HG03342 (cell line): Measurements from ENCODE around the gene CCNK.

ENCODE experiments used
- ATAC-seq: cut with Tn5 transposase; IDR thresholded peaks from one replicate; pipeline ENCODE4 v1.9.1; 2021; ENCODE audit warnings: mild to moderate bottlenecking, moderate library complexity; ENCODE audit not compliant: unreplicated experiment

Gene CCNK

DNA sequence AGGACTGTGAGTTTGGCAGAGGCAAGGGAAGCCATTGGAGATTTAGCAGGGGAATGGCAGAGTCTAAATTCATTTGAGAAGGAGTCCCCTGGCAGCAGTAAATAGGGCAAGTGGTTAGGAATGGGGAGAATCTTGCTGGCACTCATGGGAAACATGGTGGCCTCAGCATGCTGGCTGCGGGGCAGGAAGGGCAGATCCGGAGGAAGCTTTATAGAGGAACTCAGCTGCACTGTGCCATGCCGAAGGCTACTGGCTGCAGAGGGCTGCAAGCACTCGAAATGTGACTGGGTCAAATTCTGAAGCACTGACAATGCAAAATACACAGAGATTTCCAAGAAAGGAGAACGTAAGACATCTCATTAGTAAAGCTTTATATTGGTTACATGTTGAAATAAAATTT, 23.9 kb downstream of the CCNK start:
- no peak for ATAC-seq

DNA sequence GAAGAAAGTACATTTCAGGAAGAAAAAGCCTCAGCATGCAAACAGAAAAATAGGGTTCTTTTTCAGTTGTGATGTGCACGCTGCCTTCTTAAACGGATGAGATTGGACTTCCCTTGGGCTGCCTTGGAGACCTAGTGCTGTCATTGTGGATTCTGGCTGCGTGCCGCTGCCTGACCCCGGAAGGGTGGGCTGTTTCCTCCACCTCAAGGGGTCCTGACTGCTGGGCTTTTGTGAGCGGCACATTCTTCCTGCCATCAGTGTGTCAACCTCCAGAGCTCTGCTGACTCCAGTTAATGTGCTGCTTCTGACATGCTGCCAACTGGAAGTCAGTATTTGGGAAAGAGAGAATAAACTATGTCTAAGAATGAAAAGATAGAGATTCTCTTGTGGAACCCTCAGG, 25.1 kb downstream of the CCNK start:
- no peak for ATAC-seq

DNA sequence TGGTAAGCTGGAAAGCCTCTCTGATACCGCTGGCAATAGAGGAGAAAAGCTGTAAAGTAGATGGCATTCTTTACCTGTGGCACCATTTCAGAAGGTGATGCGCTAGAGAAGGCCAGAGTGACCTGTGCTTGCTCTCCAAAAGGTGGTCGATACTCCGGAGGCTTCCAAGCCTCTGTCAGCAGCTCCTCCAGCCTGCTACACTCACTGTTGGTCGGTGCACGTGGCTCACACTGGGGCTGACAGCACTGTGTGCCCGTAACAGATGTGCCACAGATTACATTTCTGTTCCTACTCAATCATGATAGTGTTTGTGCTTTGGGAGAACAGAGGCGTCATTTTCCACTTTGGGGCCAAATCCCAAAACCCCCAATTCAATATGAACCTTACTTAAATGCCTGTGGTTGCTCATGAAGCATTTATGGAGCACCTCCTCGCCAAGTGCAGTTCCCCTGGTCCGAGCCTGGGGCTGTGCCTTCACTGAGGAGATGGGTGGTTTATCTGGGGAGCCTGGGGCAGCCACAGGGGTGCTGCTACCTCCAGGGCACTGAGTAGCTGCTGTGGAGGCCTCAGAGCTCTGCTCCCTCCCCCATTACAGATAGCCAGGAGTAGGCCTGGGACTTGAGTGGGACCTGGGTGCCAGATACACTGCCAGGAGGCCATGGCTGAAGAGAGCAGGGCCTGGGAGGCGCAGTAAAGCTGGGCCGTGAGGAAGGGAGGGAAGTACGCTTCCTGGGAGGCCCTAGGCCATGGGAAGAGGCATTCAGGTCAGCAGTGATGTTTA, 26.8 kb downstream of the CCNK start:
- no peak for ATAC-seq

DNA sequence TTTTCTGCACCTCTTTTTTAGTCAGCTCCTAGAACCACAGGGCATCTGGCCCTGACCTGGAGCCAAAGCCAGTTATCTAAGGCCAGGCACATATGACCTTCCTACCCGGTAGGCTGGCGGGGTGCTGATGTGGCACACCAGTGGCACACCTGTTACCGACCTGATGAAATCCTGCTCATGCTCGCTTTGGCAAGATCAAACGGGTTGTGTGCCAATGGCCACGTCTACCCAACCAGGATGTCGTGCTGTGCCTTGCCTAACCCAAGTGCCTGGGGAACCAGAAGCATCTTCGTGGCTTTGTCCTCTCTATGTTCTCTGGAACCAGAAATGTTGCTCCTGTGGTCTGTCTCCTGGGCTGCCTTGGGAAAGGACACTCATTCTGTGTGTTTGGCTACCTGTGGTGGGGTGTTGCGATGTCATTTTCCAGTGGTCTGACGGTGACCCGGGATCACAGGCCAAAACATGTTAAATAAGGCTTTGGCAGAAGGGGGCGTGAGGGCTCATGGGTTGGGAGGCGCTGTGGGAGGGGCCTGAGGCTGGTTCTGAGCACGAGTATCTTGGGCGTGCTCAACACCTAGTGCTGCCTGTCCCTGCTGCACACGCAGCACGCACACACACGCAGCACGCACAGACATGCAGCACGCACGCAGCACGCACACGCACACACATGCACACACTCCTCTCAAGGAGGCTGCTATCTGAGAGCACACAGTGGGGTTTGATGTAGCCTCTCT, 27.9 kb downstream of the CCNK start:
- no peak for ATAC-seq

DNA sequence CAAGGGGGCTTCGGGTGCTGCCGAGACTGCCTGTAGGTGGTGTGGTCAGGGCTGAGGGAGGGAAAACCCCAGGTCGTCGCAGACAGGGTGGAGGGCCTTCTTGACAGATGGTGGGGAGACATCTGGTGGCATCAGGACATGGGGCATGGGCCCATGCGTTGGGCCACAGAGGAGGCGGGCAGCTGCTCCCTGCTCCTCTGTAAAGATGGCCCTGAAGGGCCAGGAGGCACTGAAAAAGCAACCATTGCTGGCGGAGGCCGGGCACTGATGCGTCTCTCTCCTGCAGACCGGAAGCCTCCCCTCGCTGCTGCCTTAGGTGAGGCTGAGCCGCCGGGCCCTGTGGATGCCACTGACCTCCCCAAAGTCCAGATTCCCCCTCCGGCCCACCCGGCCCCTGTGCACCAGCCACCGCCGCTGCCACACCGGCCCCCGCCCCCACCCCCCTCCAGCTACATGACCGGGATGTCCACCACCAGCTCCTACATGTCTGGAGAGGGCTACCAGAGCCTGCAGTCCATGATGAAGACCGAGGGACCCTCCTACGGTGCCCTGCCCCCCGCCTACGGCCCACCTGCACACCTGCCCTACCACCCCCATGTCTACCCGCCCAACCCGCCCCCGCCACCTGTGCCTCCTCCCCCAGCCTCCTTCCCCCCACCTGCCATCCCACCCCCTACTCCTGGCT, 28.8 kb downstream of the CCNK start:
- ATAC-seq: no peak

DNA sequence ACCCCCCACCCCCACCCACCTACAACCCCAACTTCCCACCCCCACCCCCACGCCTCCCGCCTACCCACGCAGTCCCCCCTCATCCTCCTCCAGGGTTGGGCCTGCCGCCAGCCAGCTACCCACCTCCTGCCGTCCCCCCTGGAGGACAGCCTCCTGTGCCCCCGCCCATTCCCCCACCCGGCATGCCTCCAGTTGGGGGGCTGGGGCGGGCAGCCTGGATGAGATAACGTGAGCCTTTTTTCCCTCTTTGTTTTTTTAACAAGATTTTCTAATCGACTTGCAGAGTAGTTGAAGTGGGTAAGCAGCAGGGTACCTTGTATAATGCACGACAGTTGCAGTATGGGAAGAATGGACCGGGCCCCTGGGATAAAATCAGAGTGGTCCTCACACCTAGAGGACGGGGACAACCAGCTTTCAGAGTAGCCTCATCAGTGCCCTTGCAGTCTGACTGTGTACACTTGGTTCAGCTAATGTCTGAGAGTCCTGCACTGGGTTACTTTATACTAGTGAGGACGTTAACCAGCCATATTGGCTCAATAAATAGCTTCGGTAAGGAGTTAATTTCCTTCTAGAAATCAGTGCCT, 29.4 kb downstream of the CCNK start:
- ATAC-seq: no peak

DNA sequence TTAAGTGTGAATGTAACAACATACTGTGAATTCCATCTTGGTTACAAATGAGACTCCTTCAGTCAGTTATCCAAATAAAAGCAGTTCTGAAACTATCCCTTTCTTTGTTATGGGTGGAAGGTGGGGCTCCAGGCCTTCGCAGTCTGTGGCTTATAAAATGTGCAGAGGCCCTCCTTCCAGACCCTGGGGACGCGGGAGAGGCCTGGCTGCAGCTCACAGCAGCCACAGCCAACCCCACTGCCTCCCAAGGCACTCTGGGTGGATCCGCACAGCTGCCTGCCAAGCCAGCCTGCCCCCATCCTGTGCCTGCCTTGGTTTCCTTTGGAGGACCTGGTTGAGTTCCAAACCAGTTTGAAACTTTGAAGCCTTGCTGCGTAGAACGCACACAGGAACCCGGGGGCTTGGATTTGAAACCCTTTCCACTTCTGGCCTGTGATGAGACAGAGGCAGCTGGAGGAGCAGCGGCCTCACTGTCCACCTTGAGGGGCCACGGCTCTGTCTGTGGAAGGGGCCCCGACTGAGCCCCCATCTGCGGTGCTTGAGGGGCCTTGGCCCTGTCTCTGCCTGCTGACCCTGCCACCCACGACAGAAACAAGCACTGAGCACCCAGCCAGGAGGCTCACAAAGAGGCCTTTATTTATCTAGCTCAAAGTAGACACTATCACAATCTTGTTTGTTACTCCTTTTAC, 30.4 kb downstream of the CCNK start:
- no peak for ATAC-seq

DNA sequence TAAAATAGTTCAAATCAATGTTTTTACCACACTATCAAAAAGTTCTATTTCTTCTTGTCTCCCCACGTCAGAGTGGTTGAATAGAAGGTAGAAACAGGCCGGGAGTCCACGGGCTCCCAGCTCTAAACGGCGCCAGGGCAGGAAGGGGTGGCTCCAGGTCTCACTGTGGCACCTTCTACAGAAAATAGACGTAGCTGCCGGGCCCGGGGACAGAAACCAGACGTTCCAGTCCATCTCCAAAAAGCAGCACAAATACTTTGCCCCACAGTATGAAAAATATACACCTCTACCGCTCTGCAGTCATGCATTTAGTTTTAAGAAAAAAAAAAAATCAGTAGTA, 30.9 kb downstream of the CCNK start:
- no peak for ATAC-seq

DNA sequence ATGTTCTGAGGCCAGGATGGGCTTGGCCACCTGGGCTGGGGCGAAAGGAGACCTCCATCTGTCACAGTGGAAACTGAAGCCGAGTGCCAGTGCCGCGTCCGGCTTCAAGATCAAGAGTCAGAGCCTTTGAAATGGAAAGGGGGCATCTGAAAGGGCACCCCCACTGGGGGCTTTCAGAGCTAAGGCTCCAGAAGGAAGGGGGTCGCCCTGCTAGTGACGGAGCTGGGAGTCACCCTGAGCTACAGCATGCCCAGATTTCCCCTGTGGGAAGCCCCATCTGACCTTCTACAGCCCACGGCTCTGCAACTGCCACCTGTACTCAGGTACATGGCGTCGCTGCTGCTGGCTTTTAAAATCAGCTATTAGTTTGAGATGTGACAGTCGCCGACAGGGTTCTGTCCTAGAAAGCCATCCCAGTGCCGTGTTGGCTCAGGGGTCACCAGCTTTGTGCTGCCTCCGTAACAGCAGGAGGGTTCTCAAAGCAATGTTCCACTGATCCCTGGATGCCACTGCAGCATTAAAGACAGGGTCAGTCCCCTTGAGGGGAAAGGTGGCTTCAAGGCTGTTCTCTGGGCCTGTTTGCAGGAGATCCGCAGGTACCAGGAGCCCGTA, 31.5 kb downstream of the CCNK start:
- no peak for ATAC-seq

DNA sequence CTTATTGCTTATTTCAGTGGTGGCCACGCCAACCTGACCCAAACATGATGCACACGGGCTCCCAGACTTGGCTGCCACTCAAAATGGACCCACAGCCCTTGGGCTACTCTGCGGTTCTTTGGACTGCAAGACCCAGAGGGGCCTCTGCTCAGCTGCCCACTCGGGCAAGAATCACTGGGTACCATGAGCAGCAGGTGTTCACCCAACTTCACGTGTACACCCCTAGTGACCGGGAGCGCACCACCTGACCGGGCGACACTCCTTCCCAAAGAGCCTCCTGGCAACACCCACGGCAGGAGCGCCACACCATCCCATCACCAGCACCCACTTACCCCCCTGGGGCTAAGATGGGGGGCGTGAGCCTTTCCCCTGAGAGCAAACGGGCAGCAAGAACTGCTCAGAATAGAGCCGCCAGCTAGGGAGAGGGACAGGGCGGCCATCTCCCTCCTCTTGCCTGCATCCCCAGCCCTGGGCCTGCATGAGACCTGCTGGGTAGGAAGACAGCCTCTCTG, 32.0 kb downstream of the CCNK start:
- no peak for ATAC-seq

DNA sequence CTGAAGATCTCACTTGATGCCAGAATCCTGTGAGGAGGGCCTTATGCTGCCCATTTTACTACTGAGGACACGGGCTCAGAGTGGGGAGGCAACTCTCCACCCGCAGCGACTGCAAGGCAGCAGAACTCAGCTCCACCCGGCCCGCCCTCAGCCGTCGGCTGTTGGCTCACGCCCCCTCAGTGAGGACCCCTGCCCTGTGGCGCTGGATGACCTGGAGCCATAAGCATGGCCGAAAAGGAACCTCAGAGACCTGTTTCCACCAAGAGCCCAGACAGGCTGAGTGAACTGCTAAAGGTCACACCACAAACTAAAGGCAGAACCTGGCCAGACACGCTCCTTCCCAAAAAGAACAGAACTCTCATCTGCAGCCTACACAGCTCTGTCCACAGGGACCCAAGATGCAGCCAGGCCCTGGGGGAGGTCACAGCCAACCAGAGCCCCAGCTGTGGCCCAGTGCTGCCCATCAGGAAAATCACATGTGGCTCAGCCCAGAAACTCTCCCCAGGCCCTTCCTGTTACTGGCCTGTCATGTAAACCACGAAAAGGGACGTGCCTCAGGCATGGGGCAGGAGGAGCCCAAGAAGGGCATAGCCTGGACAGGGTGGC, 32.8 kb downstream of the CCNK start:
- ATAC-seq: no peak

DNA sequence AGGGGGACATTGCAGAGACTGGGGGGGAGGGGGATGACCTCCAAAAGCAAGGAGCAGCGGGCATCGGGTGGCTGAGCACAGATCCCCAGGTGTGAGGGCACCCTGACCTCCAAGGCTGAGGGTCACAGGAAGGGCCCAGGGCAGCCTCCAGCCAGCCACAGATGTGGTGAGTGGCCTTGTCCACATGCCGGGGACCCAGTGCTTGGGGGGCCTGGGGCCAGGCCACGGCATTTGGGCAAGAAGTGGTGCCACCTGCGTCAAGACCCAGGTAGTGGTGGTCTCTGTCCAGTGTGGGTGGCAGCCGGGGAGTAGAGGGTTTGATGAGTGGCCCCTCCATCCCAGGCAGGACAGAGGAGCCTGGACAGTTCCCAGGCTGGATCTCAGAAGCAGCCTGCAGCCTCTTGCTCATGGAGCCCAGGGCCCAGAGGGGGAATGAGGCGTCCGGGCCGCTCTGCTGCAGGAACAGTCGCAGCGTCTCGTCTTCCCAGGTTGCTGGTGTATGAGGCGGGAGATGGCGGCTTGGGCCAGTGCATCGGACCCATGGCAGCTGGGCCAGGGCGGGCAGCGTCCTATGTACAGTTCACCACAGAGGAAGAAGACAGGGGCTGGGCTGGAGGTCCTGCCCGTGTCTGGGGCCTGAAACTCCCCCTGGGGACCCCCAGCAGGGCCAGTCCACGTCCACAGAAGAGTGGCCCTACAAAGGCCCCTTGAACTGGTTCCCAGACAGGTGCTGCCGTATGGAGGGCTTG, 33.5 kb downstream of the CCNK start:
- no peak for ATAC-seq

DNA sequence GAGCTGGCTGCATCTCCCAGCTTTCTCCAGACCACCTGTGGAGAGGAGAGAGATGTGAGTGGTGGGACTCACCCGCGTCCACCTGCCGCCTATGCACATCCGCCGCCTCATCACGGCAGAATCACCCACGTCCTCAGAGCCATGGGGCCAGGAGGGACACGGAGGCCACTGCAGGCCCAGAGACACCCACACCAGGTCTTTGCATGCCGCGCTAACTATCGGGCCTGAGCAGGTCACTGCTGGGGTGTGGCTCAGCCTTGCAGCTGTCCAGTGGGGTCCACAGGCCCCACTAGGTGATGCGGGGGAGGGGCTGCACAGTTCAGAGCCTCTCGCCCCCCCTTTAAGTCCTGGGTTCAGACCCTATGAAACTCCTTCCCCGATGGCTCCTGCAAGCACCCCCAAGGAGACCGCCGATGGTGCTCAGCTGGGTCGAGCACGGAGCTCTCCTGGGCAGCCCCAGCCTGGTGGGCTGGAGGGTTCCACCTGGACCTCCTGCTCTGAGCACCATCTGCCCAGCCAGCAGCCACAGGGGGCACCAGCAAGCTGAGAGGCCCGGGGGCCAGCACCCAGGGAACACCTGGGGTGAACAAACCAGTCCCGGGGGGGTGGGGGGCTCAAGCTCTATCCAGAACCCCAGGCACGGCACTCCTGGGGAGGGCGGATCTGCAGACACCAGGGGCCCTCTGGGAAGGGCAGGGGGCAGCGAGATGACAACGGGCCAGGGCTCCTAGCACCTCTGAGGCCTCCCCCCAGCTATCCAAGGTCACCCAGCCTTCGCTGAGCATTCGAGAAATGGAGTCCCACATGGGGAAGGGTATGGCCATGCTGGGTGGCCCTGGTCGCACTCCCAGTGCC, 34.3 kb downstream of the CCNK start:
- no peak for ATAC-seq

DNA sequence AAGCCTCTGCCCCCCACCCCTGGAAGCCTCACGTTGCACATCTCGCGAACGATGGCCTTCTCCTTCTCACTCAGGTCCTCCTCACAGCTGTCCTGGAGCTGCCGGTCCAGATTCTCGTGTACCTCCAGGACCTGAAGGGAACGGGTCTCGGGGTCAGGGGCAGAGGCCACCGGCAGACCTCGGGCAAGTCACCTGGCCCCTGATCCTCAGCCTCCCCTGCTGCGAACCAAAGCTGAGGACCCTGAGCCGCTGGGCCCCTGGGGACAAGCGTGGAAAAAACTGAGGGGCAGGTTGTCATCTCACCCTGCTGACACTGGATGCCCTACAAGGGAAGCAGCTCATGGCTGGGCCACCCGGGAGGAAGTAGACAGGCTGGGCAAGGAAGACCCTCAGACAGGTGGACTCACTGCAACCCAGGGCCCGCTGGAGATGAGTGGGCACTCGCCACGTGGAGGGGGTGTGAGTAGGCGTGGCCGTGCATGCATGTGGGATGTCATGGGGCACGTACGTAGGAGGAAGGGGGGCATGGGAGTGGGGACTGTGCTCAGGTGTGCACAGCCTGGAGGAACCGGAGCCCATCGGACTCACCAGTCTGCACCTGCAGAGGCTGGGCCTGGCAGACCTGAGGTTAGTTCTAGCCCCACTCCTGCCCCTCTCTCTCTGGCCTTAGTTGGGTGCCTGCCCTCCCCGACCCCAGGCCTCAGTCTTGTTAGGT, 35.1 kb downstream of the CCNK start:
- ATAC-seq: no peak

DNA sequence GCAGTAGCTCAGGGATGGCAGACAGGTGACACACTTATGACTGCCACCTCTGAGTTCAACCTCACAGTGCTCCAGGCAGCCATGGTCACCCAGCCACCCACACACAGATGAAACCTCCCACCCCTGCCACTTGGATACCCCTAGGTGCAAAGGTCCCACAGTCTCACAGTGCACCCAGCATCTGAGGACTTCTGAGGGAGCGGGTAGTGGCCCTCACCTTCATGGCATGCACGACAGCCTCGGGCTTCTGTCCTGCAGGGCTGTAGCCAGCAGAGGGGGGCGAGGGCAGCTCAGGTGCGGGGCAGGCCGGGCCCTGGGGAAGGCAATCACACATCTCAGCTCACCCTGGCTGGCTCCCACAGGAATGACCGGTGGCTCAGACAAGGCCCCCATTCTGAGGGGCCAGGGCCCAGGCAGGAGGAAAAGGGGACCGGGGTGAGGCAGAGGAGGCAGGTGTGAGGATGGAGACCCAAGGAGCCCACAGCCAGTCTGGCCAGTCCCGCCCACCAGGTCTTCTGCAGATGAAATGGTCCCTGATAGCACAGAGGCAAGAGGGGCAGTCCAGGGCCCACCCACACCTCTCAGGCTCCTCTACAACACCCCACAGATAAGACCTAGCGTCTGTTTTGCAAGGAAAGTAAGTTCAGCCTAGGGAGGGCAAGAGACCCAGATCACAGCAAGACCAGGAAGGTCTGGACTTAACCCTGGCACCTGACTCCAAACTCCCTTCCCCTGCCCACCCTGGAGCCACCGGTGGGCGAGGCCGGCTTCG, 35.8 kb downstream of the CCNK start:
- ATAC-seq: no peak

DNA sequence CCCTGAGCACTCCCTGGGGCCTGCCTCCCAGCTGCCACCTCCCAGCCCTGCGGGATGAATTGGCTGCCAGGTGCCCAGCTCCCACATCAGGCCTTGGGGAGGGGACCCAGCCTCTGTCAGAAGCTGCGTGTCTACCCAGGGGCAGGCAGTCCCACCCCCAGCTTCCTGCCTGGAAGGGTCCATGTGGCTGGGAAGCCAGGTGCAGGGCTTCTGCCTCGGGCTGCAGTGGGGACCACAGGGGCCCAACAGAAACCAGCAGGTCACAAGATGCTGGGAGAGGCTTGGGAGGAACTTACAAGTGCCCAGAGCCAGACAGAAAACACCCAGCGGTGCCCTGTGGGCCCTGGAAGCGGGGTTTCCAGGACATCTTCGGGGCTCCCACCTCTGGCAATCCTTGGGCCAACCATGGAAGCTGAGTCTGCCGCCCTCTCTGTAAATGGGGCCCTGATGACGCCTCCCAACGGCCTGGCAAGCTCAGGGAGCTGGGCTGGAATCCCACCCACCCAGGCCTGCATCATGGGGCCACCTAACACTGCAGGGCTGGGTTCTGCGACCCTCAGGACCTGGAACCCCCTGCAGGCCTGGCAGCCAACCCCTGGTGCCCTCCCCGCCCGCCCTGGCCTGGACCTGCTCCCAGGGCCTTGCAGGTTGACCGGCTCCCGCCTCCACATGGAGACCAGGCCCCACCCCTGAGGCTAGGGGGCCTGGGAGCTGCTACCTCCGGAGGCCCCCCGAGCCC, 36.6 kb downstream of the CCNK start:
- no peak for ATAC-seq
